GM10266 (cell line): ENCODE measurements around the gene DOHH.

Source experiments
- DNase-seq: peaks from one replicate; pipeline ENCODE4 v3.0.0; 2012; ENCODE audit errors: extremely low spot score
- CTCF ChIP-seq: IDR thresholded peaks from 2 replicates; pipeline ENCODE4 v1.5.1; 2012; ENCODE audit warnings: mild to moderate bottlenecking, low read depth; ENCODE audit not compliant: control insufficient read depth, insufficient read depth; ENCODE audit errors: missing control alignments

Gene DOHH

GRCh38 chr19:3483226-3483628 lies 17.2 kb downstream of the DOHH start, which contains the start of gene SMIM44:
SMIM44 (minus strand) TSS chr19:3483441; CDS start chr19:3483403, 38 bp downstream.
- no peak for TF ChIP-seq CTCF
- DNase-seq = no peak

- TF ChIP-seq CTCF = no peak
- DNase-seq = no peak
These were observed 17.8 kb downstream of the DOHH start for GRCh38 chr19:3482507-3483225.

GRCh38 chr19:3481241-3482090 lies 19.0 kb downstream of the DOHH start:
- DNase-seq = no peak
- TF ChIP-seq CTCF = no peak

GRCh38 chr19:3480383-3481091 lies 19.9 kb downstream of the DOHH start, which contains the start of gene SMIM24:
SMIM24 (minus strand) TSS chr19:3480525; CDS start chr19:3480463, 62 bp downstream.
- TF ChIP-seq CTCF = no peak
- no peak for DNase-seq

- no peak for DNase-seq
- TF ChIP-seq CTCF = no peak
These were observed 20.6 kb downstream of the DOHH start for GRCh38 chr19:3479834-3480215.

GRCh38 chr19:3479177-3479833 lies 21.2 kb downstream of the DOHH start:
- peak; percentile 81 for DNase-seq
- TF ChIP-seq CTCF = no peak
